Neural progenitor cell (in vitro differentiated cells): Measurements from ENCODE around the gene UTP11. TPM values are rescaled to one million over a fixed set of nuclear protein-coding genes. Genes with fewer than 3 reads are reported as not detected.

Source experiments
- DNase-seq: peaks from one replicate; pipeline ENCODE4 v3.0.0-alpha.2; 2016; ENCODE audit warnings: low spot score
- H2AFZ ChIP-seq: fragments of 200-600 bp; sonication (generic); replicated peaks from 2 replicates; pipeline ENCODE4 v1.6.1; 2016; ENCODE audit warnings: antibody characterized with exemption
- H3F3A ChIP-seq: fragments of 200-600 bp; sonication (generic); 2 replicates; pipeline ENCODE4 v1.6.1; 2016; ENCODE audit warnings: antibody characterized with exemption, low read depth
- H3K27ac ChIP-seq: fragments of 200-600 bp; sonication (generic); 2 replicates; pipeline ENCODE4 v1.5.1; 2016; ENCODE audit warnings: mild to moderate bottlenecking
- H3K27me3 ChIP-seq: fragments of 200-600 bp; sonication (generic); 2 replicates; pipeline ENCODE4 v1.6.1; 2016; ENCODE audit warnings: mild to moderate bottlenecking, moderate library complexity
- H3K36me3 ChIP-seq: fragments of 200-600 bp; sonication (generic); 2 replicates; pipeline ENCODE4 v1.5.1; 2016
- H3K4me1 ChIP-seq: fragments of 200-600 bp; sonication (generic); 2 replicates; pipeline ENCODE4 v1.6.1; 2016; ENCODE audit warnings: mixed run types
- H3K4me2 ChIP-seq: fragments of 200-600 bp; sonication (generic); 2 replicates; pipeline ENCODE4 v1.6.1; 2016
- H3K4me3 ChIP-seq: fragments of 200-600 bp; sonication (generic); 2 replicates; pipeline ENCODE4 v1.5.1; 2016
- H3K79me2 ChIP-seq: fragments of 200-600 bp; sonication (generic); 2 replicates; pipeline ENCODE4 v1.6.1; 2016; ENCODE audit warnings: low read depth
- H3K9ac ChIP-seq: fragments of 200-600 bp; sonication (generic); 2 replicates; pipeline ENCODE4 v1.6.1; 2016
- H3K9me3 ChIP-seq: fragments of 200-600 bp; sonication (generic); 2 replicates; pipeline ENCODE4 v1.5.1; 2016; ENCODE audit warnings: low read depth
- H4K20me1 ChIP-seq: fragments of 200-600 bp; sonication (generic); 2 replicates; pipeline ENCODE4 v1.6.1; 2016; ENCODE audit warnings: low read depth
- H3K27ac Mint-ChIP-seq: 3 replicates; pipeline ENCODE4 v1.8.0; 2021; ENCODE audit warnings: mixed read lengths
- H3K27me3 Mint-ChIP-seq: 2 replicates; pipeline ENCODE4 v1.8.0; 2022; ENCODE audit warnings: low read depth, mild to moderate bottlenecking, inconsistent platforms, moderate library complexity, mixed read lengths; ENCODE audit not compliant: insufficient read depth
- H3K36me3 Mint-ChIP-seq: 3 replicates; pipeline ENCODE4 v1.8.0; 2021; ENCODE audit warnings: mixed read lengths
- H3K4me1 Mint-ChIP-seq: 3 replicates; pipeline ENCODE4 v1.8.0; 2021; ENCODE audit warnings: mixed read lengths
- H3K4me3 Mint-ChIP-seq: 3 replicates; pipeline ENCODE4 v1.8.0; 2021; ENCODE audit warnings: mild to moderate bottlenecking, moderate library complexity, mixed read lengths
- H3K9me3 Mint-ChIP-seq: 3 replicates; pipeline ENCODE4 v1.8.0; 2020; ENCODE audit warnings: mixed read lengths
- CTCF ChIP-seq: fragments of 200-600 bp; sonication (generic); IDR thresholded peaks from 2 replicates; pipeline ENCODE4 v1.5.1; 2017; ENCODE audit warnings: antibody characterized with exemption, mild to moderate bottlenecking
- EZH2 ChIP-seq: fragments of 200-600 bp; sonication (generic); IDR thresholded peaks from 2 replicates; pipeline ENCODE4 v1.6.1; 2017; ENCODE audit warnings: antibody characterized with exemption, mild to moderate bottlenecking, moderate library complexity
- EZH2phosphoT487 ChIP-seq: fragments of 200-600 bp; sonication (generic); IDR thresholded peaks from 2 replicates; pipeline ENCODE4 v1.6.1; 2017; ENCODE audit warnings: antibody characterized with exemption
- total RNA-seq: library from RNA; depleted of rRNA; stranded (reverse); fragments of >200 nt; gene quantifications from 2 replicates; pipeline ENCODE4 v1.2.3, GENCODE V29; 2015; ENCODE audit warnings: low replicate concordance

Gene UTP11
- total RNA-seq, 1 donor from 2014 or later: 86.0 TPM

GRCh38 chr1:38053416-38054091 lies 41.0 kb downstream of the UTP11 start:
- peak overlapping the region; percentile 28 for H3K4me2 ChIP-seq
- no peaks in the 10 kb centered on the region for H3K36me3 ChIP-seq
- H3K27ac ChIP-seq: no peak overlapping the region
- TF ChIP-seq EZH2 (no peak), EZH2phosphoT487 (no peak), CTCF (no peak)
- peaks cover 51% of the 10 kb centered on the region for H3K4me1 ChIP-seq
- H3K9me3 Mint-ChIP-seq: no peaks in the 10 kb centered on the region
- peaks cover 62% of the 10 kb centered on the region for H4K20me1 ChIP-seq
- DNase-seq: no peak
- H3K4me3 Mint-ChIP-seq: no peak overlapping the region
- peaks cover 30% of the 10 kb centered on the region for H3F3A ChIP-seq
- no peaks in the 10 kb centered on the region for H3K9me3 ChIP-seq
- peaks cover 23% of the 10 kb centered on the region for H3K27me3 Mint-ChIP-seq
- no peak overlapping the region for H3K4me3 ChIP-seq
- no peaks in the 10 kb centered on the region for H3K36me3 Mint-ChIP-seq
- H3K79me2 ChIP-seq: peaks cover 85% of the 10 kb centered on the region
- no peak overlapping the region for H3K9ac ChIP-seq
- H3K27ac Mint-ChIP-seq: no peak overlapping the region
- H3K27me3 ChIP-seq: no peaks in the 10 kb centered on the region
- no peak overlapping the region for H2AFZ ChIP-seq
- peaks cover 56% of the 10 kb centered on the region for H3K4me1 Mint-ChIP-seq

GRCh38 chr1:38055398-38055797 lies 42.9 kb downstream of the UTP11 start:
- H3K4me1 ChIP-seq: peaks cover 35% of the 10 kb centered on the region
- Mint-ChIP-seq H3K4me1 (peaks cover 49% of the 10 kb centered on the region), H3K9me3 (no peaks in the 10 kb centered on the region), H3K36me3 (no peaks in the 10 kb centered on the region), H3K27ac (peak overlapping the region; percentile 49), H3K27me3 (peaks cover 23% of the 10 kb centered on the region), H3K4me3 (no peak overlapping the region)
- H3K4me2 ChIP-seq: no peak overlapping the region
- H3K4me3 ChIP-seq: no peak overlapping the region
- peaks cover 43% of the 10 kb centered on the region for H4K20me1 ChIP-seq
- no peak overlapping the region for H3K9ac ChIP-seq
- H3F3A ChIP-seq: peaks cover 29% of the 10 kb centered on the region
- H3K9me3 ChIP-seq: no peaks in the 10 kb centered on the region
- peaks cover 76% of the 10 kb centered on the region for H3K79me2 ChIP-seq
- no peak overlapping the region for H3K27ac ChIP-seq
- no peak overlapping the region for H2AFZ ChIP-seq
- TF ChIP-seq EZH2 (no peak), CTCF (no peak), EZH2phosphoT487 (no peak)
- no peaks in the 10 kb centered on the region for H3K36me3 ChIP-seq
- no peaks in the 10 kb centered on the region for H3K27me3 ChIP-seq
- no peak for DNase-seq

GRCh38 chr1:38055965-38056364 lies 43.4 kb downstream of the UTP11 start:
- H3K9ac ChIP-seq: no peak overlapping the region
- peaks cover 23% of the 10 kb centered on the region for H3F3A ChIP-seq
- no peak overlapping the region for H3K4me2 ChIP-seq
- peaks cover 39% of the 10 kb centered on the region for H4K20me1 ChIP-seq
- Mint-ChIP-seq H3K27me3 (peaks cover 23% of the 10 kb centered on the region), H3K9me3 (no peaks in the 10 kb centered on the region), H3K36me3 (no peaks in the 10 kb centered on the region), H3K4me1 (peaks cover 43% of the 10 kb centered on the region), H3K27ac (no peak overlapping the region), H3K4me3 (no peak overlapping the region)
- no peaks in the 10 kb centered on the region for H3K36me3 ChIP-seq
- H2AFZ ChIP-seq: no peak overlapping the region
- H3K27me3 ChIP-seq: no peaks in the 10 kb centered on the region
- TF ChIP-seq EZH2phosphoT487: no peak
- TF ChIP-seq CTCF: no peak
- TF ChIP-seq EZH2: no peak
- no peak overlapping the region for H3K4me3 ChIP-seq
- peaks cover 76% of the 10 kb centered on the region for H3K79me2 ChIP-seq
- H3K27ac ChIP-seq: no peak overlapping the region
- H3K4me1 ChIP-seq: peaks cover 29% of the 10 kb centered on the region
- DNase-seq: no peak
- no peaks in the 10 kb centered on the region for H3K9me3 ChIP-seq
